Trophoblast cell (in vitro differentiated cells and primary cell): Measurements from ENCODE around the gene RNF130.

ENCODE experiments used
- DNase-seq, 2 donors: peaks; one replicate each; pipeline ENCODE4 v3.0.0-alpha.2; 2016
- H2AFZ ChIP-seq: 2 replicates; pipeline ENCODE4 v1.6.1; 2013; ENCODE audit warnings: low read length, moderate library complexity, mild to moderate bottlenecking; ENCODE audit not compliant: insufficient read depth, poor library complexity
- H2AK5ac ChIP-seq: 2 replicates; pipeline ENCODE4 v1.6.1; 2013; ENCODE audit warnings: mild to moderate bottlenecking, low read length
- H2BK120ac ChIP-seq: 2 replicates; pipeline ENCODE4 v1.6.1; 2013; ENCODE audit warnings: low read length, mild to moderate bottlenecking, moderate library complexity; ENCODE audit not compliant: insufficient read depth, poor library complexity
- H2BK12ac ChIP-seq: 2 replicates; pipeline ENCODE4 v1.6.1; 2013; ENCODE audit warnings: mild to moderate bottlenecking, low read length, moderate library complexity
- H2BK5ac ChIP-seq: 2 replicates; pipeline ENCODE4 v1.6.1; 2013; ENCODE audit warnings: low read length, low read depth, moderate library complexity, mild to moderate bottlenecking; ENCODE audit not compliant: poor library complexity
- H3K14ac ChIP-seq: 2 replicates; pipeline ENCODE4 v1.6.1; 2013; ENCODE audit warnings: mild to moderate bottlenecking, low read length
- H3K18ac ChIP-seq: 2 replicates; pipeline ENCODE4 v1.6.1; 2013; ENCODE audit warnings: mild to moderate bottlenecking, low read length
- H3K23ac ChIP-seq: 2 replicates; pipeline ENCODE4 v1.6.1; 2013; ENCODE audit warnings: low read length
- H3K27ac ChIP-seq: 2 replicates; pipeline ENCODE4 v1.5.1; 2013; ENCODE audit warnings: low read depth, mild to moderate bottlenecking, inconsistent platforms, low read length, moderate library complexity
- H3K27me3 ChIP-seq: 2 replicates; pipeline ENCODE4 v1.6.1; 2013; ENCODE audit warnings: inconsistent platforms, mild to moderate bottlenecking, low read length, moderate library complexity; ENCODE audit not compliant: insufficient read depth
- H3K36me3 ChIP-seq, 2 experiments: 1 replicate in 1 of 2; 2 replicates in 1 of 2; pipeline ENCODE4 v1.6.1; 2013; ENCODE audit warnings: low read length in 2 of 2, mild to moderate bottlenecking in 2 of 2, moderate library complexity in 1 of 2; ENCODE audit not compliant: insufficient read depth in 2 of 2, control insufficient read depth in 1 of 2
- H3K4ac ChIP-seq: 2 replicates; pipeline ENCODE4 v1.6.1; 2013; ENCODE audit warnings: low read depth, mild to moderate bottlenecking, low read length, moderate library complexity
- H3K4me1 ChIP-seq, 2 experiments: 1 replicate in 1 of 2; 2 replicates in 1 of 2; pipeline ENCODE4 v1.6.1; 2013; ENCODE audit warnings: low read length in 2 of 2, mild to moderate bottlenecking in 2 of 2, moderate library complexity in 1 of 2; ENCODE audit not compliant: insufficient read depth in 2 of 2, control insufficient read depth in 1 of 2
- H3K4me2 ChIP-seq: 2 replicates; pipeline ENCODE4 v1.6.1; 2013; ENCODE audit warnings: inconsistent platforms, mild to moderate bottlenecking, low read length, moderate library complexity
- H3K4me3 ChIP-seq: 2 replicates; pipeline ENCODE4 v1.5.1; 2013; ENCODE audit warnings: mild to moderate bottlenecking, low read depth, low read length, inconsistent platforms
- H3K79me1 ChIP-seq: one replicate; pipeline ENCODE4 v1.6.1; 2013; ENCODE audit warnings: low read length
- H3K79me2 ChIP-seq: 2 replicates; pipeline ENCODE4 v1.6.1; 2013; ENCODE audit warnings: low read length, mild to moderate bottlenecking; ENCODE audit not compliant: control insufficient read depth, insufficient read depth, poor library complexity
- H3K9ac ChIP-seq: 2 replicates; pipeline ENCODE4 v1.6.1; 2013; ENCODE audit warnings: mild to moderate bottlenecking, low read length
- H3K9me3 ChIP-seq: 2 replicates; pipeline ENCODE4 v1.6.1; 2013; ENCODE audit warnings: low read depth, mild to moderate bottlenecking, control low read depth, inconsistent platforms, low read length; ENCODE audit not compliant: insufficient read depth
- H4K12ac ChIP-seq: 2 replicates; pipeline ENCODE4 v1.6.1; 2013; ENCODE audit warnings: low read depth, mild to moderate bottlenecking, low read length, moderate library complexity
- H4K8ac ChIP-seq: 2 replicates; pipeline ENCODE4 v1.6.1; 2013; ENCODE audit warnings: low read depth, mild to moderate bottlenecking, low read length, moderate library complexity
- H4K91ac ChIP-seq: one replicate; pipeline ENCODE4 v1.6.1; 2013; ENCODE audit warnings: low read depth, mild to moderate bottlenecking, low read length, moderate library complexity
- WGBS: extraction: QIAGEN DNeasy Blood & Tissue Kit; methylation state at CpG from one replicate; pipeline ENCODE4 v1.1.7; 2013; ENCODE audit warnings: missing lambda C conversion rate; ENCODE audit not compliant: insufficient read length, insufficient coverage; ENCODE audit errors: extremely low coverage; 5-methylcytosine and 5-hydroxymethylcytosine counted together

The RNF130 gene

DNA sequence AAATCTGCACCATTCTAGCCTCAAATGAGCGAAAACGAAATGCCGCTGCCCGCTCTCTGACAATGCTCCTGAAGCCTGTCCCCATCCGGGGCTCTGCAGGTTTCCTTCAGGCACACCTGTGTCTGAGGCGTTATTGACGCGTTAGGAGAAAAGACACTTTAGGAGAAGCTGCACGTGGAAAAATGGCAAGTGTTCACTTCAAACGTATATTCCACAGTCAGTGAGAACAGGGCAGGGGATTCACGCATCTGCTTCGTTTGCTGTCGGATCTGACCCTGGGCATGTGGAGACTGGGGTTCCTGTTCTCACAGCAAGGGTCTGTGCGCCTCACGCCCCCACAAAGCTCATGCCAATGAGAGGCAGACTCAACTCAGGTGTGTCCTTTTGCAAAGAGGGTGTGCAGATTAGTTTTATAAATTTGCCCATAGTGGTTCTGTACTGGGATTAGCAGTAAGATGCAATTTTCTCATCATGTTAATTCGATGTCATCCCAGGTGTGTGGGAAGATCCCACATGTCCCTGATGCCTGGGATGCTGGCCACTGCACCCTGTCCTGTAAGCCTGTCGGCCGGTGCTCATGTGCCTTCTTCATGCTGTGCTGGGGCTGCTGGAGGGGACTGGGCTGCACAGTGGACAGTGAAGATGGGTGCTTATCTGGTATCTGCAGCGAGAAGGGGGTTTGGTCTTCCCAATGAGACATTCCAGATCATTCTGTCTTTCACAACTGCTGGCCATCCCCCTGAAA is 152.6 kb downstream of the RNF130 start:
- Histone ChIP-seq H3K36me3 (no peaks in the 10 kb centered on the region), H2BK5ac (no peak overlapping the region), H4K91ac (no peak overlapping the region), H4K12ac (no peak overlapping the region), H4K8ac (no peak overlapping the region), H2BK12ac (no peak overlapping the region), H3K4me2 (no peak overlapping the region), H3K4me1 (no peaks in the 10 kb centered on the region), H3K18ac (no peak overlapping the region), H2BK120ac (no peak overlapping the region), H3K9me3 (peaks cover 3% of the 10 kb centered on the region), H3K4ac (no peak overlapping the region), H3K27ac (no peak overlapping the region), H3K27me3 (no peaks in the 10 kb centered on the region), H3K14ac (no peak overlapping the region), H2AFZ (no peak overlapping the region), H3K79me1 (no peaks in the 10 kb centered on the region), H3K23ac (no peak overlapping the region), H3K9ac (no peak overlapping the region), H3K79me2 (no peaks in the 10 kb centered on the region), H3K4me3 (no peak overlapping the region), H2AK5ac (no peak overlapping the region)
- no peak for DNase-seq
- WGBS = no CpG with 5 or more reads among the region's 19 CpGs

DNA sequence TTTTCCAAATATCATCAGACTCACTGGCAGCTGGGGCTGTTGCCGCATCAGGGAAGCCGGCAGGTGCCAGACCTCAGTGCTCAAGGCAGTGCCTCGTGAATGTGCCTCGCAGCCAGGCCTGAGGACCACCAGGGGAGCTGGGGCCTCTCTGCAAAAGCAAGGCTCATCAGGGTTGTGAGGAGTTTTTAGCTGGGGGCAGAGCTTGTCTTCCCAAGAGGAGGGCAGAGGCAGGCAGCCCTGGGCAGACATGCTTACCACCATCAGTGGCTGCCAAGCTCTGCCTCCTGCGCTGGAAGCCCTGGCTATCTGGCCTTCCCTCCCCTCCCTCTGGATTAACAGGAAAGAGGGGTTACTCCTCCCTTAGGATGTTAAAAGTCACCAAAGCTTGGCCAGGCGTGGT is 155.0 kb downstream of the RNF130 start:
- Histone ChIP-seq H3K9ac (peak overlapping the region; percentile 7), H3K14ac (no peak overlapping the region), H4K91ac (no peak overlapping the region), H4K12ac (no peak overlapping the region), H3K27me3 (no peaks in the 10 kb centered on the region), H2AK5ac (no peak overlapping the region), H3K4me2 (no peak overlapping the region), H4K8ac (no peak overlapping the region), H3K4me1 (no peaks in the 10 kb centered on the region), H2AFZ (no peak overlapping the region), H3K36me3 (no peaks in the 10 kb centered on the region), H3K9me3 (no peaks in the 10 kb centered on the region), H3K4me3 (no peak overlapping the region), H3K18ac (no peak overlapping the region), H3K79me1 (no peaks in the 10 kb centered on the region), H2BK12ac (no peak overlapping the region), H2BK120ac (no peak overlapping the region), H3K4ac (no peak overlapping the region), H3K23ac (no peak overlapping the region), H3K79me2 (no peaks in the 10 kb centered on the region), H3K27ac (no peak overlapping the region), H2BK5ac (no peak overlapping the region)
- DNase-seq = no peak
- no CpG with 5 or more reads among the region's 6 CpGs for WGBS

DNA sequence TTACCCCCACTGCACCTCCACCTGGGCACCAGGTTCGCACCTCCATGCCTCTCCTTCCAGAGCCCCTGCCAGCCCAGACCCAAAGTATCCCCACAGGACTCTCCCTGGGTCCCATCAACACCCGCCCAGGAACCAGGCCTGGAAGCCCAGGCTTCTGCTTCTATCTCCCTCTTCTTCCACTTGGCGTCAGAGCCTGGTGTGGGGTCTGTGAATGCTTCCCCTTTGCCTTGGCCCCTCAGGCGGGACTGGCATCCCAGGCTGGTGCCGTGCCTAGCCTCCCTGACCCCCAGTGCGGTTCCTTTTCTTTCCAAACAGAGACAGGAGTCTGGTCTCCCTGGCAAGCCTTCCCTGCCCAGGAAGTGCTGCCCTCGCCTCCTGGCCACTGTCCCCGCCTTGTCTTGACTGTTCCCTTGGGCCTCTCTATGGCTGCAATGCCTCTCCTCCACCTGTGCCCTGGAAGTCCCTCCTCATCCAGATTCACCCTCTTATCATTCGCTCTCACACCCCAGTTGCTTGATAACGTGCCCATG is 156.1 kb downstream of the RNF130 start:
- no peak for DNase-seq
- Histone ChIP-seq H2AK5ac (no peak overlapping the region), H3K4me1 (no peaks in the 10 kb centered on the region), H3K14ac (no peak overlapping the region), H3K4me3 (no peak overlapping the region), H3K79me1 (no peaks in the 10 kb centered on the region), H2BK120ac (no peak overlapping the region), H4K91ac (no peak overlapping the region), H2BK5ac (no peak overlapping the region), H3K4ac (no peak overlapping the region), H3K23ac (no peak overlapping the region), H4K12ac (no peak overlapping the region), H3K9me3 (no peaks in the 10 kb centered on the region), H2BK12ac (no peak overlapping the region), H4K8ac (no peak overlapping the region), H3K36me3 (no peaks in the 10 kb centered on the region), H3K9ac (no peak overlapping the region), H3K27me3 (no peaks in the 10 kb centered on the region), H3K18ac (no peak overlapping the region), H3K4me2 (no peak overlapping the region), H3K79me2 (no peaks in the 10 kb centered on the region), H2AFZ (no peak overlapping the region), H3K27ac (no peak overlapping the region)
- no CpG with 5 or more reads among the region's 10 CpGs for WGBS

DNA sequence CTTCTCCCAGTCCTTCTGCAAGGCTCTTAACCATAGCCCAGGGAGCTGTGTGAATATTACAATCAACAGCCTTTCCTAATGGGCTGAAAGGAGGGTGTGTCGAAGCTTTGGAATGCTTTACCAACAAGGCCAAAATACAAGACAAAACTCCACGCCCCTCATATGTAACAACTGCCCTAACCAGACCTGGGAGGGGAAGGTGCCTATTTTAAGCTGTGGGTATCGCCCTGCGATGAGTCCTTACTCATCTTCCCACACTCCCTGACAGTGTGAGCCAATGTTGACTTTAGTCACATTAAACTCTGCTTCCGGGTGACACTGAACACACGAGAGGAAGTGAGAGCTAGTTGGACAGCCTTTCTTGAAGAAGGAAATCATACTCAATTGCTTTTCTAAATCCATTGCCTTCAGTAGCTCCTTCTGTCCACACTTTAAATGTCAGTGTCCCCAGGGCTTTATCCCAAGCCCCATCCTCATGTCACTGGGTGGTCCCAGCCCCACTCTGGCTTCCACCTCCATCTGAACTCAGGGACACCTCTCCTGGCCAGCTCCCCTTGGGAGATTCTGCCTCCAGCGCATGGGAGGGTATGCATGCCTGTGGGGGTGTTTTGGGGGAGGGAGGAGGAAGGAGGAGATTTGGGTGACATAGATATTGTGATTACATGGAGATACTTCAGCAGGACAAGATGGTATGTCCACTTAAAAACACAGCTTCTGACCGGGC is 157.4 kb downstream of the RNF130 start:
- H2BK120ac ChIP-seq = no peak overlapping the region
- no peak overlapping the region for H3K18ac ChIP-seq
- H3K4me3 ChIP-seq = no peak overlapping the region
- no peak overlapping the region for H4K91ac ChIP-seq
- peak; percentile 19 to 51 for DNase-seq
- H3K79me2 ChIP-seq = no peaks in the 10 kb centered on the region
- no peak overlapping the region for H2BK5ac ChIP-seq
- no peaks in the 10 kb centered on the region for H3K27me3 ChIP-seq
- no peaks in the 10 kb centered on the region for H3K36me3 ChIP-seq
- H4K8ac ChIP-seq = no peak overlapping the region
- no peak overlapping the region for H3K23ac ChIP-seq
- H2AFZ ChIP-seq = no peak overlapping the region
- no CpG with 5 or more reads among the region's 8 CpGs for WGBS
- H2AK5ac ChIP-seq = no peak overlapping the region
- no peaks in the 10 kb centered on the region for H3K9me3 ChIP-seq
- H3K9ac ChIP-seq = no peak overlapping the region
- no peak overlapping the region for H3K4me2 ChIP-seq
- H3K79me1 ChIP-seq = no peaks in the 10 kb centered on the region
- no peak overlapping the region for H3K14ac ChIP-seq
- H3K27ac ChIP-seq = no peak overlapping the region
- H3K4me1 ChIP-seq = no peaks in the 10 kb centered on the region
- H2BK12ac ChIP-seq = no peak overlapping the region
- no peak overlapping the region for H3K4ac ChIP-seq
- no peak overlapping the region for H4K12ac ChIP-seq
